Thoracic aorta (tissue), 2 donors: ENCODE data around the gene SPATA32. TPM values are rescaled to one million over a fixed set of nuclear protein-coding genes. Genes with fewer than 3 reads are reported as not detected.

Experiments used
- ATAC-seq: fragments of 150-250 bp; one replicate; pipeline ENCODE4 v1.8.0; 2017; ENCODE audit warnings: low read depth; ENCODE audit not compliant: insufficient number of reproducible peaks, low FRiP score
- DNase-seq: peaks from one replicate; pipeline ENCODE4 v3.0.0-alpha.2; 2020; ENCODE audit warnings: low spot score
- H3K27ac ChIP-seq, 2 donors: fragments of 200-600 bp; sonication (generic); 1 replicate in 1 of 2; 2 replicates in 1 of 2; pipeline ENCODE4 v1.5.1; 2016; ENCODE audit warnings: mild to moderate bottlenecking in 2 of 2, moderate library complexity in 2 of 2
- H3K27me3 ChIP-seq: fragments of 200-600 bp; sonication (generic); replicated peaks from 2 replicates; pipeline ENCODE4 v1.6.0; 2016; ENCODE audit warnings: mild to moderate bottlenecking; ENCODE audit not compliant: insufficient read depth
- H3K36me3 ChIP-seq: fragments of 200-600 bp; sonication (generic); one replicate; pipeline ENCODE4 v1.5.1; 2016
- H3K4me1 ChIP-seq, 2 donors: fragments of 200-600 bp; sonication (generic); 1 replicate in 1 of 2; 2 replicates in 1 of 2; pipeline versions ENCODE4 v1.5.1 to v1.6.0; 2016; ENCODE audit warnings: low read depth in 2 of 2, mild to moderate bottlenecking in 1 of 2; ENCODE audit not compliant: control insufficient read depth in 1 of 2
- H3K4me3 ChIP-seq: fragments of 200-600 bp; sonication (generic); 2 replicates; pipeline ENCODE4 v1.5.1; 2016; ENCODE audit warnings: mild to moderate bottlenecking
- H3K9me3 ChIP-seq: fragments of 200-600 bp; sonication (generic); 2 replicates; pipeline ENCODE4 v1.5.1; 2016
- total RNA-seq, 2 donors: library from RNA; depleted of rRNA; stranded (reverse); fragments of >200 nt; gene quantifications; one replicate each; pipeline versions ENCODE4 v1.1.0 to v1.2.3, GENCODE V29; 2016
- TF ChIP-seq, protein P1 (sequence below): fragments of 200-600 bp; sonication (generic); IDR thresholded peaks from one replicate; pipeline ENCODE4 v1.5.1; 2019; ENCODE audit warnings: antibody characterized with exemption

The SPATA32 gene
- total RNA-seq, 2 donors from 2014 or later, result not detected

DNA sequence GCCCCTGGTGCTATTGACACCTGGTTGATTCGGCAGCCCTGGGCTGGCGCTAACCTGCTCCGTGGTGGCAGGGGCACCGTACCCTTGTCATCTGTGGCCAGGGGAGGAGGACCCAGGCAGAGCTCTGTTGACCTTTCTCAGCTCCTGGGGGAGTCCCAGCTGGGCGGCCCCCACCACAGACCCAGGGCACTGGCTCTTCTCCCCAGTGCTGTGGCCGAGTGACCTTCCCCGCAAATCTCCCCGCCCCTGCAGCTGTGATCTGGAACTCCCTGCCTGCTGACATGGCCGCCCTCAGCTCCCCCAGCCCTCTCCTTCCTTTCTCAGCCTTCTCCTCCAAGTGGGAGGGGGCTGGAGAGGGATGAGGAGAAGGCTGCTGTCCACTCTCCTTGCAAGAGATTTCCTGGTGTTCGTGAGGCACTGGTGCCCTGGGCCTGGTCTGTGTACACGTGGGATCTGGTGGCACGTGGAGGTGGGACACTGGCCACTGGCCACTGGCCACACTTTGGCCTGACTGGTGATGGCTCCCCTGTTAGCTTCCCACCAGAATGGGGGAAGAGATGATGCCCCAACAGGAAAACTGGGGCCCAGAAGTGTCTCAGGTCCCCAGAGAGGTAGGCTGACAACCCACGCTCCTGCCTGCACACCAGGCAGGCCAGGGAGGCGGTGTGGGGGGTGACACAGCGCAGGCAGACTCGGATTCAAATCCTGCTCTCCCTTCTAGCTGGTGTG lies 32.0 kb downstream of the SPATA32 start:
- no peaks in the 10 kb centered on the region for H3K36me3 ChIP-seq
- DNase-seq, result no peak
- H3K9me3 ChIP-seq, result no peaks in the 10 kb centered on the region
- H3K27me3 ChIP-seq, result no peaks in the 10 kb centered on the region
- peak overlapping the region in 1 of 2 donors; percentile 53 for H3K27ac ChIP-seq
- H3K4me3 ChIP-seq, result no peak overlapping the region
- H3K4me1 ChIP-seq, result peaks cover 0 to 5% of the 10 kb centered on the region in 2 donors
- no peak for ATAC-seq
- TF ChIP-seq, protein P1, sequence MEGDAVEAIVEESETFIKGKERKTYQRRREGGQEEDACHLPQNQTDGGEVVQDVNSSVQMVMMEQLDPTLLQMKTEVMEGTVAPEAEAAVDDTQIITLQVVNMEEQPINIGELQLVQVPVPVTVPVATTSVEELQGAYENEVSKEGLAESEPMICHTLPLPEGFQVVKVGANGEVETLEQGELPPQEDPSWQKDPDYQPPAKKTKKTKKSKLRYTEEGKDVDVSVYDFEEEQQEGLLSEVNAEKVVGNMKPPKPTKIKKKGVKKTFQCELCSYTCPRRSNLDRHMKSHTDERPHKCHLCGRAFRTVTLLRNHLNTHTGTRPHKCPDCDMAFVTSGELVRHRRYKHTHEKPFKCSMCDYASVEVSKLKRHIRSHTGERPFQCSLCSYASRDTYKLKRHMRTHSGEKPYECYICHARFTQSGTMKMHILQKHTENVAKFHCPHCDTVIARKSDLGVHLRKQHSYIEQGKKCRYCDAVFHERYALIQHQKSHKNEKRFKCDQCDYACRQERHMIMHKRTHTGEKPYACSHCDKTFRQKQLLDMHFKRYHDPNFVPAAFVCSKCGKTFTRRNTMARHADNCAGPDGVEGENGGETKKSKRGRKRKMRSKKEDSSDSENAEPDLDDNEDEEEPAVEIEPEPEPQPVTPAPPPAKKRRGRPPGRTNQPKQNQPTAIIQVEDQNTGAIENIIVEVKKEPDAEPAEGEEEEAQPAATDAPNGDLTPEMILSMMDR, result no peak

DNA sequence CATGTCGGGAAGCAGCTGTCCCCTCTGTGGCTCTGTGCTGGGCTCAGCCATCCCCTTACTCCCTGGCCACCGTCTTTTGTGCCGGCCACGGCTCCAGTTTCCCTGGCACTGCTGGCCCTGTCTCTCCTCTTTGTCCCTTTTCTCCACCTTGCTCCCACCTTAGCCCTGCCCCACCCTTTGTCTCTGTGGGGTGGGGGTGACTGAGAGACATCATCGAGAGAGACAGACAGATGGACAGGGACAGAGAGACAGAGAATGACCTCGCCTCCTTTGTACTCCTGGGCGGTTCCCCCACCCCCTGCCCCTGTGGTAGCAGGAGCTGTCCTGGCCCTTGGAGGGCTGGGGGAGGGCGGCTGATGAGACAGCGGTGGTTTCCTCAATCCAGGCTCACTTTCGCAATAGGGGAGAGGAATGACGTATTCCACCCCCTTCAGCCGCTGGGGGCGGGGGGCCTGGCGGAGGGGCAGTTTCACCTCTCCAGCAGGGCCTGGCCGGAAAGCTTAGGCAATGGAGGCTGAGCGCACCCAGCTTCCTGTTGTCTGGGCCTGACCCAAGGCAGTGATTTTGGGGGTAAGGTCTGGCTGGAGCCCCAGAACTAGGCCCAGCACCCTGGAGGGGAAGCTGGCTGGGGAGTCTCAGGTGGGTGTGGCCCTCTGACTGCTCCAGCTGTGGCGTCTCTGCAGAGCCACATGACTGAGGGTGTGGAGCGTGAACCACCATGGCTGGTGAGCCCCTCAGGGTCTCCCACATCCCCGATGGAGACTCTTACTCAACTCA lies 32.9 kb downstream of the SPATA32 start:
- DNase-seq (peak; percentile 20), ATAC-seq (peak; percentile 8)
- H3K4me1 ChIP-seq, result peaks cover 0 to 5% of the 10 kb centered on the region in 2 donors
- H3K9me3 ChIP-seq, result no peaks in the 10 kb centered on the region
- peak overlapping the region in 1 of 2 donors; percentile 53 for H3K27ac ChIP-seq
- H3K4me3 ChIP-seq, result peak overlapping the region; percentile 33
- TF ChIP-seq, protein P1, result no peak
- H3K27me3 ChIP-seq, result no peaks in the 10 kb centered on the region
- H3K36me3 ChIP-seq, result no peaks in the 10 kb centered on the region

DNA sequence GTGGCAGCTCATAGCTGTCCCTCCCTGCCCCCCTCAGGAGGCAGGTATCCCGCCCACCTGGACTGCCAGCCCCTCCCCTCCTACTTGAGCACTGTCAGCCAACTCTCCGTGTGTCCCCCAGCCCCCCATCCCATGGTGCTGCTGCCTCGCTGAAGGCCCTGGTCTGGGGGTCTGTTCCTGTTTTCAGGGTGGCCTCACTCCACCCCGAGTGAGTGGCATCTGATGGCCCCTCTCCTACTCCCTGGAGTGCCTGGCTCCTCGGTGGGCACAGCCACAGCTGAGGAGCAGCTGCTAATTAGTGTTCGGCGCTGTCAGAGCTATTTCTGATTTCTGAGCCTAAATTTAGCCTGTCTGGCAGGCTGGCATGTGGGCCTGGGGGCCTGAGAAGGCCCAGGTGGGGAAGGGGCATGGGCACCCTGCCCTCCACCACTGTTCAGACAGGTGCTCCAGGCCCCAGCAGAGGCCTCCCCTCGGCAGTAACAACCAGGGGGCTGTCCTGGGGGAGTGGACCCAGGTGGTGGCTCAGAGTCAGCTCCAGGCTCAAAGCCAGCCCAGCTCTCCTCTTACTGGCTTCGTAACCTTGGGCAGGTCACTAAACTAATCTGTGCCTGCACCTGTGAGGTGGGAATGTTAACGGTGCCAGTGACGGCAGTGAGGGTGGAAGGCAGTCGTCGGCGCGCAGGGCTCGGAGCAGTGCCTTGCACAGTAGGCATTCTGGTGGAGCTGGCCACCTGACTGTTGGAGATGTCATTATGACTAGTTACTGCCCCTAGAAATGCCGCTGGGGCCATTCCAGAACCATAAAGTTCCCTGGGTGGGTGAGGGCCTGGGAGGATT lies 33.8 kb downstream of the SPATA32 start:
- Histone ChIP-seq H3K36me3 (no peaks in the 10 kb centered on the region), H3K9me3 (no peaks in the 10 kb centered on the region), H3K4me1 (peaks cover 0 to 5% of the 10 kb centered on the region in 2 donors), H3K4me3 (peak overlapping the region; percentile 33), H3K27me3 (no peaks in the 10 kb centered on the region), H3K27ac (peak overlapping the region in 1 of 2 donors; percentile 53)
- DNase-seq (no peak), ATAC-seq (no peak)
- TF ChIP-seq, protein P1, result no peak

DNA sequence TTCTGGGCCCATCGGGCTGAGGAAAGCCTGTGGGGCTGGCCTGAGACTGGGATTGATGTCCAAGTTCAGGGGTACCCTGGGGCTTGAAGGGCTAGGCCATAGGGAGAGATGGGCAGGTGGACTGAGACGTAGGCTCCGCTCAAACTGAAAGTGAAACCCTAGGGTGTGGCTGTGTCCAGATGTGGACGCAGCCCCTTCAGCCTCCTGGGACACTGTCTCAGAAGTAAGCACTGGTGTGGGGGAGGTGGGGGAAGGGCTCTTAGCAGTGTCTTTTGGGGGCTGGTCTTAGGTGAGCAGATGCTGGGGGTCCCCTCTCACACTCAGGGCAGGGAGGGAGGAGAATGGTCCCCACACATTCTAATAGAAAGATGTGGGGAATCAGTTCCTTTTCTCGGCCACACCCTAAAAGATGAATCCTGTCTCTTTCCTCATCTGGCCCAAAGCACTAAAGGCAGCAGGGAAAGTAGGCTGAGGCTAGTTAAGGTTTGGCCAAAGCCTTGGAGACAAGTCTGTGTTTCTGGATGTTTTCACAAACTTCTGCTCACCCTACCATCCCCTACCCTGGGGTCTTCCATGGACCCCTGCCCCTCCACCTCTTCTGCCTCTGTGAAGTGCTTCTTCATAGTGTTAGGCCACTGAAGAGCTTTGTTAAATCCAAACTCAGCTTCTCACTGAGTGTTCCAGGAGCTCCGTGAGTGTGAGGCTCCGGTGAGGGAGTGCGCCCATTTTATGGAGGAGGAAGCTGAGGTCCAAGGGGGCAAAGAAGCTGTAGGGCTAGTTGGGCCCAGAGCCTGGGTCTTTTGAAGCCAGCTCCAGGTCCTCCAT lies 34.6 kb downstream of the SPATA32 start:
- TF ChIP-seq, protein P1, result no peak
- H3K9me3 ChIP-seq, result no peaks in the 10 kb centered on the region
- peaks cover 0 to 7% of the 10 kb centered on the region in 2 donors for H3K4me1 ChIP-seq
- no peaks in the 10 kb centered on the region for H3K27me3 ChIP-seq
- ATAC-seq (no peak), DNase-seq (no peak)
- H3K4me3 ChIP-seq, result peak overlapping the region; percentile 70
- no peaks in the 10 kb centered on the region for H3K36me3 ChIP-seq
- peak overlapping the region in 1 of 2 donors; percentile 53 for H3K27ac ChIP-seq
